Ovary (tissue), 9 donors: Measurements from ENCODE around the gene FAM180A. TPM values are rescaled to one million over a fixed set of nuclear protein-coding genes. Genes with fewer than 3 reads are reported as not detected.

Experiments used
- DNase-seq, 5 donors: peaks; one replicate each; pipeline ENCODE4 v3.0.0-alpha.2; 2019 to 2020
- H3K27ac ChIP-seq, 2 donors: fragments of 200-600 bp; one replicate each; pipeline versions ENCODE4 v1.5.1 to v1.8.0; 2019 to 2022
- H3K27me3 ChIP-seq: fragments of 200-600 bp; one replicate; pipeline ENCODE4 v1.8.0; 2022
- H3K36me3 ChIP-seq: fragments of 200-600 bp; sonication (generic); one replicate; pipeline ENCODE4 v1.5.1; 2019
- H3K4me1 ChIP-seq: one replicate; pipeline ENCODE4 v1.8.1; 2013; ENCODE audit warnings: mild to moderate bottlenecking, moderate library complexity; ENCODE audit not compliant: insufficient read depth
- H3K4me3 ChIP-seq: fragments of 200-600 bp; sonication (generic); one replicate; pipeline ENCODE4 v1.5.1; 2017
- H3K9me3 ChIP-seq, 2 donors: fragments of 200-600 bp in 1 of 2; sonication (generic) in 1 of 2; one replicate each; pipeline versions ENCODE4 v1.5.1 to v1.8.1; 2013 to 2019; ENCODE audit warnings: mild to moderate bottlenecking in 1 of 2, moderate library complexity in 1 of 2
- EP300 ChIP-seq: sonication (generic); formaldehyde crosslinking; IDR thresholded peaks from one replicate; pipeline ENCODE4 v1.6.1; 2017; ENCODE audit warnings: antibody characterized with exemption
- POLR2A ChIP-seq: fragments of 450-650 bp; IDR thresholded peaks from one replicate; pipeline ENCODE4 v1.6.1; 2017; ENCODE audit warnings: antibody characterized with exemption, mild to moderate bottlenecking, moderate library complexity
- WGBS, 3 donors: extraction: QIAGEN DNeasy Blood & Tissue Kit in 1 of 3; methylation state at CpG; one replicate each; pipeline versions ENCODE4 v1.1.5 to v1.1.7; 2013 to 2017; 5-methylcytosine and 5-hydroxymethylcytosine counted together
- intact Hi-C, 4 donors: fragments of 100-400 bp; cut with DNase I; formaldehyde crosslinking; loops; one replicate each; pipeline versions ENCODE4 v1.11.0 to v1.15.1; 2022 to 2023
- polyA plus RNA-seq, 2 donors: library from polyadenylated mRNA; stranded (reverse); fragments of 200-250 nt in 1 of 2; fragments of 350-450 nt in 1 of 2; fragmentation: Illumina TruSeq in 1 of 2; extraction: RNeasy Lipid Tissue Mini Kit (QIAGEN cat#74804) in 1 of 2; gene quantifications; one replicate each; pipeline ENCODE4 v1.2.3, GENCODE V29; 2013 to 2014
- total RNA-seq, 7 donors: library from RNA; depleted of rRNA in 2 of 7; stranded (reverse); fragments of >200 nt in 2 of 7; fragmentation: NEBNext Ultra II Directional in 3 of 7; extraction: Animal tissue kit (Norgen Biotek cat#: 25700) in 3 of 7; gene quantifications; one replicate each; pipeline versions ENCODE4 v1.1.0 to v1.2.4, GENCODE V29; 2016 to 2023
- TF ChIP-seq, protein P1 (sequence below), 3 donors: fragments of 450-650 bp in 2 of 3; fragments of 200-600 bp in 1 of 3; IDR thresholded peaks; one replicate each; pipeline versions ENCODE4 v1.5.1 to v1.8.0; 2016 to 2022; ENCODE audit warnings: antibody characterized with exemption in 3 of 3, mild to moderate bottlenecking in 1 of 3
- donor health status: DM: no; HTN: no; CAD: no; lungs with moderate emphysema.
- donor health status: DM: no; HTN: no; CAD: no.
- donor health status: Bipolar disorder and iron deficiency.
- donor health status: DM: yes; HTN: yes; CAD: no.
- donor health status: DM: no; HTN: no; CAD: no.
- donor health status: DM: yes; HTN: yes; CAD: no.

Gene FAM180A
- total and polyA plus RNA-seq, 9 donors, result 1.1 to 5.3 (median 3.1) TPM

DNA sequence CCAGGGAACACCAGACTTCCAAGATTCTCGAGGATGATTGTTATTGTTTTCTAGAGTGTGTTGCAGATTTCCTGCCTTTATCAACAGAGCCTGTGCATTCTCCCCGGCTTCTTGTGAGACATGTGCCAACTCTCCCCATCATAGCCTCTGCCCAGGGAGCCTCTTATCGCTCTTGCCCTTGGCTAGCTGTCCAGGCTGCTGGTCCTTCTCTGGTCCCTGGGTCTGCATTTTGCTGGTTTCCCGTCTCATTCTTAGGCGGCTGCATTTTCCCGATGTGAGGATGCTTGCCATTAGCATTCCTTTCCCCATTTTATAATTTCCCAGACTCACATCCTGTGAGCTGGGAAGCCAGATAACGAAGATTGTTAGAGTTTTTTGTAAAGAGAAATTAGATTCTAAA is 35.8 kb downstream of the FAM180A start:
- H3K9me3 ChIP-seq, result no peaks in the 10 kb centered on the region
- 2 to 14% (median 3%) methylated on average over 7 of the region's 7 CpGs for WGBS, 3 donors
- intact Hi-C loops, result no loop called here

DNA sequence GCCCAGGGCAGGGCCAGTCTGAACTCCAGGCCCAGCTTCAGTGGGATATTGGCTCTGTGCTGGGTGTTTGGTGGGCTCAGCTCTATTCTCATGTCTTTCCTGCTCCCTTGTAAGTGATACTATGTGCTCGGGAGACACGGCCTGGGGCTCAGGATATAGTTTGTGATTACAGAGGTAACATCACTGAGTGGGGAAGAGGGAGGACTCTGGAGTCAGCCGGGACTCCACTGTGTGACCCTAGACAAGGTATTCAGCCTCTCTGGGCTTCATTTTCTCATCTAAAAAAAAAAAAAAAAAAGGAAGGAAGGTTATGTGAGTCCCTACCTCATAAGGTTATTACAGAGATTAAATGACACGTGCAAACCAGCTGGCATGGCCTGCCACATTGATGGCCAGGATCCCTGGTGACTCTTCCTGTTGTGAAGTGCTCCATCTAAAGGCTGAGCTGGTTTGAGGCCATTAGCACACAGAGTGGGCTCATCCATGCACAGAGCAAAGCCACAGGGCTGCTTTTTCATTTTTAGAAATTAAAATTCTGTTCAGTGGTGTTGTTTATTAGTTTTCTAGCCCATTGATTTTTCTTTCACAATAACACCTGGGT is 36.3 kb downstream of the FAM180A start:
- Histone ChIP-seq H3K36me3 (no peaks in the 10 kb centered on the region), H3K27me3 (no peaks in the 10 kb centered on the region), H3K4me3 (no peak overlapping the region), H3K4me1 (peaks cover 3% of the 10 kb centered on the region), H3K27ac (no peak overlapping the region), H3K9me3 (no peaks in the 10 kb centered on the region)
- DNase-seq, result no peak
- TF ChIP-seq, protein P1, sequence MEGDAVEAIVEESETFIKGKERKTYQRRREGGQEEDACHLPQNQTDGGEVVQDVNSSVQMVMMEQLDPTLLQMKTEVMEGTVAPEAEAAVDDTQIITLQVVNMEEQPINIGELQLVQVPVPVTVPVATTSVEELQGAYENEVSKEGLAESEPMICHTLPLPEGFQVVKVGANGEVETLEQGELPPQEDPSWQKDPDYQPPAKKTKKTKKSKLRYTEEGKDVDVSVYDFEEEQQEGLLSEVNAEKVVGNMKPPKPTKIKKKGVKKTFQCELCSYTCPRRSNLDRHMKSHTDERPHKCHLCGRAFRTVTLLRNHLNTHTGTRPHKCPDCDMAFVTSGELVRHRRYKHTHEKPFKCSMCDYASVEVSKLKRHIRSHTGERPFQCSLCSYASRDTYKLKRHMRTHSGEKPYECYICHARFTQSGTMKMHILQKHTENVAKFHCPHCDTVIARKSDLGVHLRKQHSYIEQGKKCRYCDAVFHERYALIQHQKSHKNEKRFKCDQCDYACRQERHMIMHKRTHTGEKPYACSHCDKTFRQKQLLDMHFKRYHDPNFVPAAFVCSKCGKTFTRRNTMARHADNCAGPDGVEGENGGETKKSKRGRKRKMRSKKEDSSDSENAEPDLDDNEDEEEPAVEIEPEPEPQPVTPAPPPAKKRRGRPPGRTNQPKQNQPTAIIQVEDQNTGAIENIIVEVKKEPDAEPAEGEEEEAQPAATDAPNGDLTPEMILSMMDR (IDR thresholded peaks at IDR 0.05), result no peak
- TF ChIP-seq POLR2A (no peak), EP300 (no peak)
- 53 to 66% (median 58%) methylated on average over 4 of the region's 4 CpGs for WGBS, 3 donors
- intact Hi-C loops, result no loop called here

More for the DNA sequence above, 35.8 kb downstream of the FAM180A start:
- no peaks in the 10 kb centered on the region for H3K27me3 ChIP-seq
- H3K4me3 ChIP-seq, result no peak overlapping the region
- H3K4me1 ChIP-seq, result peaks cover 3% of the 10 kb centered on the region
- TF ChIP-seq, protein P1 (IDR thresholded peaks at IDR 0.05), result no peak
- TF ChIP-seq POLR2A (no peak), EP300 (no peak)
- H3K27ac ChIP-seq, result no peak overlapping the region
- no peaks in the 10 kb centered on the region for H3K36me3 ChIP-seq
- no peak for DNase-seq

DNA sequence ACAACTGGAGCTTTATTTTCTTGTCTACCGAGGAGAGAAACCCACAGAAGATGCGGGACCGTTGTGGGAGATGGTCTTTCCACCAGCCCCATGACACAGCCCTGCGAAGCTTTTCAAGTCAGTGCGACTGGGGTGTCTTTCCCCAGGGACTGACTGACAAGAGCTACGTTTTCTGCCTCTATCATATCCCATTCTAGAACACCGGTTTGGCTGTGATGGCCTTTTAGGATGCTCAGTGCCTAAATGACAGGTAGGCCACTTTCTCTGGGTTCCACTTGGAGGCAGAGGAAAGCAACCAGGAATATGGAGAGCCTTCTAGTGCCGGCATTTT is 37.5 kb downstream of the FAM180A start:
- Histone ChIP-seq H3K27ac (no peak overlapping the region), H3K9me3 (no peaks in the 10 kb centered on the region), H3K36me3 (no peaks in the 10 kb centered on the region), H3K4me3 (no peak overlapping the region), H3K27me3 (no peaks in the 10 kb centered on the region), H3K4me1 (peaks cover 3% of the 10 kb centered on the region)
- intact Hi-C loops, result no loop called here
- 56 to 66% (median 61%) methylated on average over 8 of the region's 8 CpGs for WGBS, 3 donors
- no peak for DNase-seq
- TF ChIP-seq EP300 (no peak), POLR2A (no peak)
- TF ChIP-seq, protein P1 (IDR thresholded peaks at IDR 0.05), result no peak

DNA sequence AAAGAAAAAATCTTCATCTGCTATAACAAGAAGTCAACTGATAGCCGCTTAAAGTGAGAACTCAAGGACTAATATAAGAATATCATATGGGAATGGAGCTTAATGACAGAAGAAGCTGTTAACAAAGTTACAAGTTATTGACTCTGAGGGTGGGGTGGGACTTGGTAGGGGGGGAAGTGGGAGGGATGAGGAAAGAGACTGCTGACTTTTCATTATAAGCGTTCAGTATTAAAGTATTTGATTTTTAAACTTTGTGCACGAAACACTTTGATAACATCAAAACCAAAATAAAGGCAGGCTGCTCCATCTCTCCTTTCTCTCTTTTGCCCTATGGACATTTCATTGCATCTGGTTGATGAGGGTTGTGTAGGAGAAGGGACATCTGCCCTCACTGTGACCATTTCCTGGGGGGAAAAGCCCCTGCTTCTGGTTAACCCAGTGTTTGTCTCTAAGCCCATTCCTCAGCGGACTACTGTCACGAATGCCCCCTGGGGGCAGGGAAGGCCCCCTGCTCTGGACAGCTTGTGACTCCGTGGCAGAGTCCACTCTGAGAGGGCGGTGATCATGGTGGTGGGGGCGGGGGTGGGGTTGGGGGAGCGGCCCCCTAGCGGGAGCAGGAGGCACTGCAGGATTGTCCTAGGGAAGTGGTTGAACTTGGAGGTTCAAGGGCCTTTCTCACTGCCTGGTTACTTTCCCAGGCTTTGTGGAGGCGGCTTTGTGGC is 38.0 kb downstream of the FAM180A start:
- 21 to 27% (median 26%) methylated on average over 11 of the region's 11 CpGs for WGBS, 3 donors
- TF ChIP-seq POLR2A, result no peak
- Histone ChIP-seq H3K27me3 (no peaks in the 10 kb centered on the region), H3K36me3 (no peaks in the 10 kb centered on the region), H3K9me3 (no peaks in the 10 kb centered on the region), H3K27ac (no peak overlapping the region), H3K4me3 (no peak overlapping the region), H3K4me1 (peaks cover 3% of the 10 kb centered on the region)
- no peak for DNase-seq
- intact Hi-C loops, result no loop called here

DNA sequence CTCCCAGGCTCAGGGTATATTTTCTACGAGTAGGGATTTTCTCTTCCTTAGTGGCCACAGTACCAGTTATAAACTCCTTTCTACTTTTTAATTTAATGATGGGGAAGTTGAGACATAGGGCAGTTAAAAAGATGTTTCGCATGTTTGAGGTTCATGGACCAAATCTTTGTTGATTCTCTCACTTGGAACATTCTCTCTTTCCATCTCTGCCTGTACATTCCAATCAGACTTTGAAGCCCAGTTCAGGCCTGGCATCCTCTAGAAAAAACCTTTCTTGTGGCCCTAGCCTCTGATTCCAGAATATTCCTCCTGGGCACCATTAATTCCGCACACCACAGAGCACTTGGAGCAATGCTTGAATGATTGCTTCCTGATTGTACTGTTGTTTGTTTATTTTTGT is 39.1 kb downstream of the FAM180A start:
- intact Hi-C loops, result no loop called here
- H3K4me3 ChIP-seq, result no peak overlapping the region
- H3K4me1 ChIP-seq, result peaks cover 3% of the 10 kb centered on the region
- WGBS, 3 donors, result 94 to 96% (median 94%) methylated on average over 3 of the region's 3 CpGs
- H3K9me3 ChIP-seq, result no peaks in the 10 kb centered on the region
- H3K27me3 ChIP-seq, result no peaks in the 10 kb centered on the region
- H3K27ac ChIP-seq, result no peak overlapping the region
- TF ChIP-seq POLR2A (no peak), EP300 (no peak)
- TF ChIP-seq, protein P1 (IDR thresholded peaks at IDR 0.05), result no peak
- no peaks in the 10 kb centered on the region for H3K36me3 ChIP-seq
- no peak for DNase-seq
